Psoas muscle (tissue), 8 donors: ENCODE data around the gene PYCR2. TPM values are rescaled to one million over a fixed set of nuclear protein-coding genes. Genes with fewer than 3 reads are reported as not detected.

Source experiments
- ATAC-seq, 4 donors: fragments of 200-7000 bp; cut with Tn5 transposase; one replicate each; pipeline ENCODE4 v1.9.1; 2020; ENCODE audit warnings: moderate library complexity in 3 of 4, mild to moderate bottlenecking in 2 of 4
- DNase-seq, 2 donors: peaks; one replicate each; pipeline ENCODE4 v3.0.0-alpha.2; 2020
- H3K27ac ChIP-seq: fragments of 200-600 bp; one replicate; pipeline ENCODE4 v1.8.0; 2022
- H3K27me3 ChIP-seq, 3 donors: fragments of 200-600 bp in 1 of 3; one replicate each; pipeline versions ENCODE4 v1.6.1 to v1.8.0; 2013 to 2022; ENCODE audit warnings: low read length in 2 of 3, mild to moderate bottlenecking in 2 of 3, moderate library complexity in 1 of 3; ENCODE audit not compliant: insufficient read depth in 3 of 3
- H3K36me3 ChIP-seq, 2 donors: fragments of 200-600 bp in 1 of 2; one replicate each; pipeline versions ENCODE4 v1.6.1 to v1.8.0; 2013 to 2022; ENCODE audit warnings: low read depth in 1 of 2, mild to moderate bottlenecking in 1 of 2, moderate library complexity in 1 of 2; ENCODE audit not compliant: insufficient read depth in 1 of 2
- H3K4me1 ChIP-seq: fragments of 200-600 bp; one replicate; pipeline ENCODE4 v1.8.0; 2022
- H3K4me3 ChIP-seq: fragments of 200-600 bp; one replicate; pipeline ENCODE4 v1.8.0; 2022; ENCODE audit warnings: mild to moderate bottlenecking
- H3K9me3 ChIP-seq: fragments of 200-600 bp; one replicate; pipeline ENCODE4 v1.8.0; 2022
- CTCF ChIP-seq: fragments of 200-600 bp; IDR thresholded peaks from one replicate; pipeline ENCODE4 v1.8.0; 2022; ENCODE audit warnings: antibody characterized with exemption
- WGBS, 3 donors: extraction: QIAGEN DNeasy Blood & Tissue Kit; methylation state at CpG; one replicate each; pipeline versions ENCODE4 v1.1.6 to v1.1.7; 2013; 5-methylcytosine and 5-hydroxymethylcytosine counted together
- intact Hi-C, 2 donors: fragments of 100-400 bp; cut with DNase I; formaldehyde crosslinking; loops; one replicate each; pipeline versions ENCODE4 v1.11.0 to v1.14.2; 2022
- polyA plus RNA-seq, 3 donors: library from polyadenylated mRNA; stranded (reverse); fragments of 200-250 nt; gene quantifications; one replicate each; pipeline ENCODE4 v1.2.3, GENCODE V29; 2013
- total RNA-seq, 4 donors: library from RNA; stranded (reverse); fragmentation: NEBNext Ultra II Directional in 2 of 4; extraction: Animal tissue kit (Norgen Biotek cat#: 25700) in 2 of 4; gene quantifications; one replicate each; pipeline versions ENCODE4 v1.2.1 to v1.2.4, GENCODE V29; 2021 to 2023
- donor health status: healthy with polysubstance abuse.
- donor health status: DM: no; HTN: no; CAD: no; lungs with moderate emphysema.
- donor health status: Bipolar disorder and iron deficiency.
- donor health status: healthy.
- donor health status: DM: yes; HTN: yes; CAD: no.
- donor health status: DM: no; HTN: no; CAD: no.
- donor health status: DM: no; HTN: no; CAD: no.
- donor health status: DM: yes; HTN: yes; CAD: no.

PYCR2 gene
- total and polyA plus RNA-seq, 7 donors, result 34.9 to 70.2 (median 52.0) TPM

GRCh38 chr1:225958041-225958440 lies 34.0 kb upstream of the PYCR2 start:
- ATAC-seq (no peak), DNase-seq (no peak)
- no peaks in the 10 kb centered on the region for H3K36me3 ChIP-seq
- TF ChIP-seq CTCF, result no peak
- H3K27me3 ChIP-seq, result peaks cover 0 to 5% (median 0%) of the 10 kb centered on the region in 3 donors
- 85 to 93% (median 90%) methylated on average over 3 of the region's 3 CpGs for WGBS, 3 donors
- intact Hi-C loops, result no loop called here
- H3K4me1 ChIP-seq, result no peaks in the 10 kb centered on the region
- no peak overlapping the region for H3K27ac ChIP-seq
- no peaks in the 10 kb centered on the region for H3K9me3 ChIP-seq
- H3K4me3 ChIP-seq, result no peak overlapping the region

GRCh38 chr1:225954753-225955152 lies 30.7 kb upstream of the PYCR2 start:
- H3K27me3 ChIP-seq, result no peaks in the 10 kb centered on the region
- 70 to 92% (median 86%) methylated on average over 1 of the region's 1 CpG for WGBS, 3 donors
- DNase-seq (no peak), ATAC-seq (no peak)
- intact Hi-C loops, result no loop called here
- no peaks in the 10 kb centered on the region for H3K36me3 ChIP-seq
- H3K4me3 ChIP-seq, result no peak overlapping the region
- TF ChIP-seq CTCF, result no peak
- no peaks in the 10 kb centered on the region for H3K9me3 ChIP-seq
- H3K4me1 ChIP-seq, result no peaks in the 10 kb centered on the region
- no peak overlapping the region for H3K27ac ChIP-seq

- intact Hi-C loops, result no loop called here
- no peak for TF ChIP-seq CTCF
- WGBS, 3 donors, result 82 to 90% (median 83%) methylated on average over 4 of the region's 4 CpGs
- H3K27me3 ChIP-seq, result no peaks in the 10 kb centered on the region
- DNase-seq (no peak), ATAC-seq (no peak)
- no peak overlapping the region for H3K27ac ChIP-seq
- no peak overlapping the region for H3K4me3 ChIP-seq
- no peaks in the 10 kb centered on the region for H3K4me1 ChIP-seq
- no peaks in the 10 kb centered on the region for H3K9me3 ChIP-seq
- H3K36me3 ChIP-seq, result no peaks in the 10 kb centered on the region
Observed at GRCh38 chr1:225953315-225953714, 29.3 kb upstream of the PYCR2 start.

GRCh38 chr1:225950905-225951497 lies 27.0 kb upstream of the PYCR2 start:
- Histone ChIP-seq H3K4me3 (no peak overlapping the region), H3K36me3 (no peaks in the 10 kb centered on the region), H3K27me3 (peaks cover 0 to 2% (median 2%) of the 10 kb centered on the region in 3 donors), H3K9me3 (no peaks in the 10 kb centered on the region), H3K27ac (no peak overlapping the region), H3K4me1 (no peaks in the 10 kb centered on the region)
- WGBS, 3 donors, result 57 to 76% (median 62%) methylated on average over 9 of the region's 9 CpGs
- no peak for TF ChIP-seq CTCF
- DNase-seq, result no peak
- ATAC-seq, result no peak
- intact Hi-C loops, result no loop called here

GRCh38 chr1:225949041-225949440 lies 25.0 kb upstream of the PYCR2 start:
- Histone ChIP-seq H3K9me3 (no peaks in the 10 kb centered on the region), H3K36me3 (no peaks in the 10 kb centered on the region), H3K27me3 (peaks cover 0 to 4% (median 2%) of the 10 kb centered on the region in 3 donors), H3K4me1 (no peaks in the 10 kb centered on the region), H3K4me3 (no peak overlapping the region), H3K27ac (no peak overlapping the region)
- WGBS, 3 donors, result 39 to 51% (median 43%) methylated on average over 6 of the region's 6 CpGs
- DNase-seq (no peak), ATAC-seq (no peak)
- intact Hi-C loops, result no loop called here
- TF ChIP-seq CTCF, result no peak
